ENCODE results near the gene KLHL30.

GRCh38 chr2:238117199-238118154, 21.0 kb upstream of the KLHL30 start:
- no peak for TF ChIP-seq CTCF (optimal IDR thresholded peaks at IDR 0.05 in 1 of 3, IDR thresholded peaks at IDR 0.05 in 1 of 3, conservative IDR thresholded peaks at IDR 0.05 in 1 of 3; ENCODE audit: extremely low read depth in 1 of 3, insufficient read depth in 2 of 3, low read length in 3 of 3)
- TF ChIP-seq EZH2 (IDR thresholded peaks at IDR 0.05; ENCODE audit: low read length): no peak
